GM18909 (cell line): Measurements from ENCODE around the gene MYO1B.

Experiments
- ATAC-seq: cut with Tn5 transposase; IDR thresholded peaks from one replicate; pipeline ENCODE4 v1.9.1; 2021; ENCODE audit warnings: mild to moderate bottlenecking; ENCODE audit not compliant: unreplicated experiment, poor library complexity

The MYO1B gene

DNA sequence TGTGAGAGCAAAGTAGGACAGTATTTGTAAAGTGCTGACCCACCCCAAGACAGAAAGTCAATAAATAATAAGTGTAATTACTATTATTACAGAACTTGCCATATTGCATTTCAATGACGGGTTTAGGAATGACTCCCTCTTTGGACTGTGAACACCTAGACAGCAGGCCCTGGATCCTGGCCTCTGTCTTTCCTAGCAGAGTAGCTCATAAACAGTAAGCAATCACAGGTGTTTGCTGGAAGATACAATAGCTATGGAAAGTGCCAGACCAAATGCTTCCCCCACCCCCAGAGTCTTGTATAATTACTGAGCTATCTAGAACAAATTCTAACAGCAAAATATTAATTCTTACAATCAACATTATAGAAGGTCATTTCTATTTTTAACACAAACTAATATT is 20.1 kb upstream of the MYO1B start:
- no peak for ATAC-seq

DNA sequence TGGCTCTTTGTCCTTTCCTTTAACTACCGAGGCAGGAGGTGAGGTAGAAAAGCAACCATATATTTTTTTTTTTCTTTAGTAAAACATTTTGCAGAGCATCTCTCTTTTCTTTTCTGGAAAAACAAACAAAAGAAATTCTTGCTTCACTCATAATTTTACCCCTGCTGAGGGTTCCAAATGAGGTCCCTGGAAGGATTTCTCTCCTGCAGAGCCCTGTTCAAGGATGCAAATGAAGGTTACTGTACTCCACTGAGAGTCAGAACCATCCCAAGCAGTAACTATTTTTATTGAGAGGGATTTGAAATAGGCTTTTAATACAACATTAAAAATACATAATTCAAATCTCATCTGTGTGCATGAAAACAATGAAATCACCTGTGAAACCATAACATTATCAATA is 19.5 kb upstream of the MYO1B start:
- no peak for ATAC-seq

DNA sequence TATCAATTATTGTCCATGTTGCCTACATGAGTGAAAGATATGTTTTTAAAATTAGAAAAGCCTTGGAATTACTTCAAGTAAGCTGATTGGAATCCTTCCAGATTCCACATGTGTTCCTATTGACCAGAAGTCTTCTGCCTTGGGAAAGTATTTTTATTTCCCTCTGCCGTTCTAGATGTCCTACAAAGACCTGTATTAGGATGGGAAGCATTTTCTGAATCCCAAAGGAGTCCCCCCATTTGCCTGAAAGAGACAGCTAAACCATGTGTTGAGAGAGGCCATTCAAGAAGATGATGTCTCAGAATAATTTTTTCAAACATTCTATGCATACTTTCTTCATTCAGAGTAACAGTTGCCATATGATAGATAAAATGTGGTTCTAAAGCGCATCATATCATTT is 19.0 kb upstream of the MYO1B start:
- ATAC-seq, result no peak

DNA sequence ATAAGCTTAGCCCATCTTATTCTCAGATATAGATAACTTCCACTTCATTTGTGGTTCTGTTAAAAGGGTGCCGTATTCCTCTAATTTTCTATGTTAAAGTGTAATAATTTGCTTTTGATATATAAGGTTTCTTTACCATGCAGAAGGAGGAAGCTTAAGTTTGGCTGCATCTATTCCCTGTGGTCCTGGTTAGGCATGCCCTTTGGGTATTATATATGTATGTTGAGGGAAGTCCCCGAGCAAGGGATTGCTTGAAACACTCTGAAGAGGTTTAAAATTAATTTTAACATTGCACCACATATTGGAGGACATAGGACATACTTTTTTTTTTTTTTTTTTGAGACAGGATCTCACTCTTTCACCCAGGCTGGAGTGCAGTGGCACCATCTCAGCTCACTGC is 16.9 kb upstream of the MYO1B start:
- no peak for ATAC-seq

DNA sequence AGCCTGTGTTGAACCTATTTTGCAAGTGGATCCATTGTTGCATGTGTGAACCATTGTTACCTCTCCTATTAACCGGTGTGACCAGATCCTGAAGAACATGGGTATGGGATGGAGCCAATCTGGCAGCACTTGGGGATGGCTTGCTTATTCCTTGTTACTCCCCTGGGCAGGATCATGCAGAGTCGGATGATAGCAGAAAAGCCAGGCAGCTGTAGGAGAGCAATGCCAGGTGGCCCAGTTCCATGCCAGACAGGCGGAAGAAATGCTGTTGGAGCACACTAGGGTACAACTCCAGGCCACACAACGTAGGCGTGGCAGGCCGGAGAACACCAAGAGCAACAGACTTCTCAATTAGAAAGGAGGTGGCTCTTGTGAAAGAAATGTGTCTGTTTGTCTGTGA is 16.3 kb upstream of the MYO1B start:
- ATAC-seq, result no peak

DNA sequence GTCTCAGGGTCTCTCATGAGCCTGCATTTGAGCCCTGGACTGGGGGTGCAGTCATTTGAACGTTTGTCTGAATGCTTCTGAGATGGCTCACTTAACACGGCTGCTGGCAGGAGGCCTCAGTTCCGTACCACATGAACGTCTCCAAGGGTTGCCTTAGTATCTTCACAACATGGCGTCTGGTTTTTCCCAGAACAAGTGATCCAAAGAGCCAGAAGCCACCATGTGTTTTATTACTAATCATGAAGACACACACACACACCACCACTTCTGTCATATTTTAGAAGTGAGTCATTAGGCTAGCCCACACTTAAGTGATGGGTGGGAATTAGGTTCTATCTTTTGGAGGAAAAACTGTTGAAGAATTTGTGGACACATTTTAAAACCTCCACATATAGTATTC is 15.0 kb upstream of the MYO1B start:
- no peak for ATAC-seq

DNA sequence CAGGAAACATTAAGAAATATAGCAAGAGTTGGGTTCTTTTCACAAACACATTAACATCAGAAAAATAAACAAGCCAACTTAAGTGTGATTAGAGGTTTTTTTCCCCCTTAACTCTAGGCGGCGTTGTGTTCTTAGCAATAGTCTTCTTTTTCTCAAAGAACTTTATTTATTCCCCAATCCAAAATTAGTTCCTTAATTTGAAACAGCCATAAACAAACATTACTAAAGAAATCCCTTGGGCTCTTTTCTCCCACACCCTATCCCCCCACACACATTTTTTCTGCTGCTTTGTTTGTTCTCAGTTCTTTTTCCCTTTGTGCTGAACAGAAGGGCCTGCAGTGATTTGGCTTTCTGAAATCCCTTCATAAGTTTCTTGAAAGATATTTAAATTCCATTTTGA is 13.2 kb upstream of the MYO1B start:
- no peak for ATAC-seq

DNA sequence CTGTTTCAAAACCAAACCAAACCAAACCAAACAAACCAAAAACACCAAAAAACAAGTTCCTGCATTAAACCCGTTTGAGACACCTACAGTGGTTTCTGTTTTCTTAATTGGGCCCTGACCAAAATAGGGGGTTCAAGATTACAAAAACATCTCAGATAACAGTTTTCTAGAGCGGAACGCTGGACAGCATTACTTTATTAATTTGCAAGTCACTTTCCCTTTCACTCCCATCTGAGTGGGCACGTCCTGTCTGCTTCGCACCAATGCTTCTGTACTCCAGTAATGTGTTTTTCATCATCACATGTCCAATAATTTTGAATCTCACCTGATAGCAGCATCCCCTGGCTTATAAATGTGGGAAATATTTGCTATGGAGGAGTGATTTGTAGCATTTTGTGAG is 11.7 kb upstream of the MYO1B start:
- ATAC-seq, result no peak

DNA sequence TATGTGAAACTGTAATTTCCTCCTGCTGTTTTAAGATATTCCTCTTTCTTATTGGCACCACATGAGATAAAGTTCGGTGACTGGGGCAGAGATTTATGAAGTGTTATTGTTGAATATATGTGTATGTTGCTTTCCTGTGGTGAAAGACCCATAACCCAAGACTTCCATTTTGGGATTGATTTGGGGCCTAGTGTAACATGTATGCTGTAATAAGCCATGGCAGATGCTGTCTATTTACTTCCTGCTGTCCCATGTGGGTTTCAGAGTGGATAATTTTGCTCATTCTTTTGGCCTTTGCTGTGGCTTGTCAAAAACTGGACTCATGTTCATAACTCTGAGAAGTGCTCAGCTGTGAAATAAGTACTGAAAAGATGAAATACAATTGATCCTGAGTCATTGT is 10.8 kb upstream of the MYO1B start:
- no peak for ATAC-seq

DNA sequence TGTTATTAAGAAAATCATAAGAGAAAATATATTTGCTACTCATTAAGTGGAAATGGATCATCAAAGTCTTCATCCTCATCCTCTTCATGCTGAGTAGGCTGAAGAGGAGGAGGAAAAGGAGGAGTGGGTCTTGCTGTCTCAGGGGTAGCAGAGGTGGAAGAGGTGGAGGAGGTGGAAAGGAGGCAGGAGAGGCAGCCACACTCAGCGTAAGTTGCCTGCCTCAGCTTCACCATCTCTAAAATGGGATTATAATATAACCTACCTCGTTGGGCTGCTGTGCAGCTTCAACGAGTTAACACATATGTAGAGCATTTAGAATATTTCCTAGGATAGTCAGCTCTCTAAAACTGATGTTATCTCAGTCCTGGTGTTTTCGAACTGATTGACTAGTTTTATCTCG is 4.3 kb upstream of the MYO1B start:
- ATAC-seq, result no peak

DNA sequence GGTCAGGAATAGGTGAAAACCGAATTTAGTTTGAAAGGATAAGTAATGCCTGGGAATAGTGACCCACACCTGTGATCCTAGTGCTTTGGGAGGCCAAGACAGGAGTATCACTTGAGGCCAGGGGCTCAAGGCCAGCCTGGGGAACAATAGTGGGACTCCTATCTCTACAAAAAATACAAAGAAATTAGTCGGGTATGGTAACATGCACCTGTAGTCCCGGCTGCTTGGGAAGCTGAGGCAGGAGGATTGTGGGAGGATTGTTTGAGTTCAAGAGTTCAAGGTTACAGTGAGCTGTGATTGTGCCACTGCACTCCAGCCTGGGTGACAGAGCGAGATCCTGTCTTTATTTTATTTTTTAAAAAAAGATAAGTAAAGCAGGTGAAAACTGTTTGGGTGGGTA is 3.8 kb upstream of the MYO1B start:
- no peak for ATAC-seq

DNA sequence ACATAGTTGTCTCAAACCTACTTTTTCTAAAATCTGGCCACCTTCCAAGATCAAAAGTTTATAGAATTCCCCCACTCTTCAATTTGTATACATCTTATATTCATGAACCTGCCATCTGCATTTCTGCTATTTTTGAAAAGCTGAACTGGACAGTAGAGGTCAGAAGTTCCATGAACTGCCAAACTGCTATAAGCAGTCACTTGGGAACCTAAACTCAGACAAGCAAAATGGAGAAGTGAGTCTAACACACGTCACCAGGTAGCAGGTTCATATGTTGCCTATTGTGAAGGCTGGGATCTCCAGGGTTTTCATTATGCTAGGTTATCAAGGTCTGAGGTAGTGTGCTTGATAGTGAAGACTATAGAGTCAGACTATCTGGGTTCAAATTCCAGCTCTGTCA is 2.0 kb upstream of the MYO1B start:
- ATAC-seq, result no peak

DNA sequence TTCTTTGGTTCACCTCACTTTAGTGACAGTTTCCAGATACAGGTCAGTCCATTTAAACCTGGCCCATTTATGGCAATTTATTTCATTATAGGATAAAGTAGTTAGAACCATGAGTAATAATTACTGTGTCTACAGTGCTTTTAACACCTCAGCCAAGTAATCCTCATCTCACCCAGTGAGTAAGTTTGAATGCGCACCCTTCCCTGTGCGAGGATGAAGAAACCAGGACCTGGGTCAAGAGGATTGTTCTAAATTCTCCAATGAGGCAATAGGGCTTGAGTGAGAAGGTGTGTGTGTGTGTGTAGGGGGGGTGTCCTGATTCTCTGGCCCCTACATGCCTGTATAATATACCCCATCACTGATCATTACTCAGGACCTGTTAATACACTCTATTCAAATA is 854 bp upstream of the MYO1B start:
- ATAC-seq, result no peak

DNA sequence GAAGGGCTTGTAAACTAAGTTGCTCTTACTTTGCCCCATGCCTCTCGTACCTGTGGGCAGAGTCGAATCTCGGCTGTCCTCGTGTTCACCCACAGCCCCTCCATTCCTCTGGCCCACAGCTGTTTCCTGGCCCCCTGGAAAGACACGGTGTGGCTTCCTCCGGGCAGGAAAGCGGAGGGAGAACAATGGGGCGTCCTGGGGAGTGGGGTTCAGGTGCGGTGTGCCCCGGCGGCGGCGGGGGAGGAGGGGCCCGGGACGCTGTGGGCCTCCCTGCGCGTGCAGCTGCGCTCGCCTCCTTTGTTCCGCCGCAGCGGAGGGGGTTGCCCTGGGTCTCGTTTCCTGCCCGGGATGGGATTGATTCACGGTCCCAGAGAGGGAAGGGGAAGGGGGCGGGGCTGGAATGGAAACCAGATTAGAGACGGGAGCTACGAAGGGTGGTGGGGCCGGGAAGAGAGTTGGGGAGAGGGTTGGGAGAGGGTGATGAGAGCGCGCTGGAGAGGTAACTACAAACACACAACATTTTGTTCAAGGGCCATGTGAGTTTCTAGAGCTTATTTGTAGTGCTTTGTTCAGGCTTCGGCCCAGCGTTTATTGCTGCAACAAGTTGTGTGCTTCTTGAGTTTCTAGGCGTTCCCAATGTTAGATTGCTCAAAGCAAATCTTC is 796 bp downstream of the MYO1B start:
- no peak for ATAC-seq

DNA sequence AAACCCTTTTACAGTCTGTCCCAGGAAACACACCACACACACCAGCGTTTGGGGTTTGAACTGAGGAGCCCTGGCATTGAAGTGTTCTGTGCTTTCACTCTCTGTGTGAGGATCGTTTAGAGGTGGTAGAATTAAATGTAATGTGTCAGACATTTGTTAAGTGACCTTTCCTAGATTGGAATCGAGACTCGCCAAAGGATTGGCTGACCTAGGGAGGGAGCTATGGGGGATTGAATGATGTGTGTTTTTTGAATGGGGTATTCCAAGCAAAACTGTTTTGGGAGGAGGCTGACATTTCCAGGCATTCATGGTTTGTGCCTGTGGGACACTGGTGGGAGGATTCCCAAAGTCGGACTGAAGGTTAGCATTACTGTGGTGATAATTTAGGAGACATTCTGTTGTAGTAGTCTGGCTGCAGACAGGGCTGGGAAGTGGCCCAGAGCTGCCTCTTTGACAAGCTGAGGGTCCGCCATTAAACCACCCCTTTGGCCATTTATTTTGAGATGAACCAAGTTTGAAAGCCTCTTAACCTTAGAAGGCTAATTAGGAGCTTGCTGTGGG is 1.7 kb downstream of the MYO1B start:
- no peak for ATAC-seq

DNA sequence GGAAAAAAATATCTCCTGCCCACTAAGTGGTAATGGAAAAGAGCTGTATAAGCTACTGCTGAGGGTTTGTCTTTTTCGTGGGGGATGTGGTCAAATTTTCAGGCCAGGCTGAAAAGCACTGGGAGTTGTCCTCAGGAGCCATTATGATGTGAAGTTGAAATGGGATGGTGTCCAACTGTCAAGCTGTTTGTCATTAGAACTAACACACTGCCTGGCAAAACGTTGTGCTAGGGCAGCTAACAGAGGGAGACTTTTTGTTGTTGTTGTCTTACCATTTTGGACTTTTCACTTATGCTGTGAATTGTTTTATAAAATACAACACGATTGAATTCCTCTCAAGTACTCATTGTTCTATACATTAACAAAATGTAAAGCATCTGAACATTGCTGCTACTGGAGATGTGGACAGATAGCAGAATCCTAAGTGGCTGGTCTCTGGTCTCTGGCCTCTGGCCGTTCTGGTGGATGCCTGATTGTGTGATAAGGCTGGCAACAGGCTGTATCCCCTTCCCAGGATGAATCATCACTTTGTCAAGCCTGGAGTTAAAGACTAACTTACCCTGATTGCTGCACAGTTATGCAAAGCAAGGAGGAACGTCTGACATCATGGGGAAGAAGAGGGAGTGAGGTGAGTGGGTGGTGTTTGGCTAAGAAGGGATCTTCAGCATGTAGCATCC is 2.3 kb downstream of the MYO1B start:
- peak; percentile 60 for ATAC-seq

DNA sequence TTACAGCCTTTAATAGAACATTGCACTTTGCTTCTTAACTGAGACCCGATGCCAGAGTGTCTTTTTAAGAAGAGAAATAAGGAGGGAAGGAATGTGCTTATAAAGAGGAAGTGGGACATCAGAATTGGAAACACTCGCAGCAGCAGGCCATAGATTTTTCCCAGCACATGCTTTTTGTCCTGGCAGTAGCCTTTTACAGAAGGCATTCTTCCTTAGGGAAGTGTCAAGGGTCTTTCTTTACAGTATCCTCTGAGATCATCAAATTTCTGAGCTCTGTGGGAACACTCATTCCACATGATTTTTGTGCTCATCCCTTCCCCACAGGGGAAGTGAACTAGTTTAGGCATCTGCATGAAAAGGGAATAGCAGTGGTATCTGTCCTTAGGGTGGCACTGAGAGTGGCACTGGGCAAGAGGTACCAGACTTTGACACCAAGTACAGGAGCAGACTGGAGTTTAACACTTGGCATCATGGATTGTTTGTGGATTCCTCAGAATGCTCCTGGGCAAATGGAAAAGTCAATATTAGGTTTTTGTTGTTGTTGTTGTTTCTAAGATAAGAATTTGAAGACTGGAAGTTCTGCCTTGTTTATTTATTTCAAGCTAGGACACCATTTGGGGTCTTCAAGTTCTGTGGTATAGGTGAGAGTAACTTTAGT is 4.1 kb downstream of the MYO1B start:
- no peak for ATAC-seq

DNA sequence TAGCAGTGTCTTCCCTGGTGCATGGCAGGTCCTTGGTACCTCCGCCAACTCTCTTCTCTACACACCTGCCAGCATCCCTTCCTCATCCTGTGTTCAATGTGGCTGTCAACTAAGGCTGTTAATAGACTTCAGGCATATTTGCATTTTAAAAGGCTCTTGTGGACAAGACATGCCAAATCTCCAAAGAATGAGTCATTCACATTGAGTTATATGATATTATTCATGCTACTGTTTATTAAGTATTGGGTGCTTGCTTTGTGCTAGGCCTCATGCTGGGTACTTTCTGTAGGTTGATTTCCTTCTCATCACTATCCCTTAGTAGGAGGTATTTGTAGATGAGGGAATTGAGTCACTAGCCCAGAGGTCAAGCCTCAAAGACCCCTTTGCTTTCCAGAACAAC is 5.2 kb downstream of the MYO1B start:
- no peak for ATAC-seq

DNA sequence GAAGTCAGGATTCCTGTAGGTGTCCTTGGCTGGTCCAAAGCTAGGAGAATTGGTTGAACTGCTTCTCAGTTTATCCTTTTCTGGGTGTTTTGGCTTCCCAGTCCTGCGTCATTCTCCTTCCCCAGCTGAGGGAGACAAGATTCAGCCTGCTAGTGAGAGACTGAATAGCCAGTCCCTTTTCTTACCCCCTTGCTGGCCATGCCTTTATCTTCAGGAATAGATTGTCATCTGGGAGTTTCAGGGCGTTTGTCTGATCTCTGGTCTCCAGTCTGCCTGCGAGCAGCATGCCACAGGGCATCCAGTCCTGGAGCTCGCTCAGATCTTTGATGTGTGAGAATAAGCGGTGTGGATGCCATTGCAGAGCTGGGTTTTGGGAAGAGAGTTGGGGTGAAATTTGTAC is 5.8 kb downstream of the MYO1B start:
- ATAC-seq, result no peak

DNA sequence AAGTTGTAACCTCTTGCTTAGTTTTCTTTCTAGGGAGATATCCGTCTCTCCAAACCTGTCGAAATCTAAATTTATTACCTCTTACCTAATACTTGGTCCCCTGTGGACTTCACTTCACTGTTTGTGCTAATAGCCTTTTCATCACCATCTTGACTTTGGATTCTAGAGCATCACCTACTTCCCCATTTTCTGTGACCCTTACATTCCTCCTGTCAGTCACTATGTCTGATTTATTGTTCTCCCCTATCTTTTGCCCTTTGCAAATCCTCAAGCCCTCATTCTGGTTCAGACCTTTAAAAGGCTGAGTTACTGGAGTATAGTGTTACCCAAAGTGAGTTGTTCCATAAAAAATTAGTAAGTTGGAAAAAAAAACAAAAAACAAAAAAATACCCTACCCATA is 7.5 kb downstream of the MYO1B start:
- ATAC-seq, result no peak

DNA sequence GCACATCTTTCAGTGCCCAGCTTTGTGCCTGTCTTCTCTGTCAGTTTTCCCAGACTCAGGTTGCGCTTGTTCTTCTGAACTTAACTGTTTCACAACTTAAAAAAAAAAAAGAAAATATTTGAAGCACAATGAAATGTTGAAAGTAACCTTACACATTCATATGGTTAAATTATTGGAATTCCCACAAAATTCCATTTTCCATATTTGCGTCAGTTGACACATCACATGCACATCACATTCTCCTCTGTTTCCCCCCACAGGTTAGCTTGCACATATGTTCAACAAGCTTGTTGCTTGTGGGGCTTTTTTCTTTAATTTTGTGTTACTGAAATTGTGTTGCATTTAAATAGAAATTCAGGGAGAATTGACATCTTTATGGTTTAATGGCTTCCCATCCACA is 8.3 kb downstream of the MYO1B start:
- ATAC-seq, result no peak

DNA sequence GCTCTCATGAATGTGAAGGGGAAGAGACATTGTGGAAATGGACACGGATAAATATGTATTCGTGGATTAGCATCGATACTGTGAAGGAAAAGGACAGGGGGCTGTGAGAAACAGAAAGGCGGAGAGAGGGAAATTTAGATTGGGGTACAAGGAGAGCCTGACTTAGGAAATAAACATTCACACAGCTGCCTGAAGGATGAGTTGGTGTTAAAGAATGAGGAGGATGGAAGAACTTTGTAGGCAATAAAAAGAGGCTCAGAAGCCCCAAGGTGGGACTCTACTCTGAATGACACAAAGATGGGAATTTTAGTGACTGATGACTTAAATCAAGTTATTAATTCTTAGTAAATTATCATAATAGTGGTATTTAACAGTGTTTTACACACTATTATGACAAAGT is 10.1 kb downstream of the MYO1B start:
- ATAC-seq, result no peak
